Measurements from ENCODE around the gene CNOT6L. TPM values are rescaled to one million over a fixed set of nuclear protein-coding genes. Genes with fewer than 3 reads are reported as not detected.

CNOT6L gene
- total and polyA plus RNA-seq, 2 of the 4 experiments (the other 2 are of a cell fraction) = 3.5 to 21.1 TPM

- H2BK120ac ChIP-seq (ENCODE audit: low read depth, low read length) = no peak overlapping the region
- no peak overlapping the region for H3K56ac ChIP-seq (ENCODE audit: extremely low read depth, insufficient read depth, low read length)
- H3K27ac ChIP-seq (ENCODE audit: insufficient read depth, low read length) = no peak overlapping the region
- H3K79me1 ChIP-seq (ENCODE audit: low read depth in 1 of 2, low read length in 2 of 2) = no peaks in the 10 kb centered on the region
- H4K8ac ChIP-seq (ENCODE audit: low read depth in 2 of 2, low read length in 2 of 2) = no peak overlapping the region
- no peaks in the 10 kb centered on the region for H4K20me1 ChIP-seq (ENCODE audit: insufficient read depth, low read length)
- no peak for DNase-seq
- no peak overlapping the region for H3K9ac ChIP-seq (ENCODE audit: low read depth, low read length)
- no peak overlapping the region for H3K4me2 ChIP-seq (ENCODE audit: low read depth, low read length)
- no peak overlapping the region for H3K23ac ChIP-seq (ENCODE audit: low read depth, low read length)
- no peak overlapping the region for H4K5ac ChIP-seq (ENCODE audit: low read depth, low read length)
- no peak overlapping the region for H2BK5ac ChIP-seq (ENCODE audit: low read depth, low read length, poor library complexity, severe bottlenecking)
- ATAC-seq (ENCODE audit: low read depth) = no peak
- no peak overlapping the region for H2AK5ac ChIP-seq (ENCODE audit: low read depth, low read length)
- H3K27me3 ChIP-seq (ENCODE audit: control insufficient read depth, insufficient read depth, low read length) = no peaks in the 10 kb centered on the region
- H3K14ac ChIP-seq (replicated peaks; ENCODE audit: low read depth, low read length) = no peak overlapping the region
- dilution Hi-C loops (cut with HindIII; ENCODE audit: low sequenced_read_pairs, unreplicated experiment) = no loop called here
- intact Hi-C loops (cut with micrococcal nuclease) = no loop called here
- H2AFZ ChIP-seq (replicated peaks; ENCODE audit: low read length, poor library complexity) = no peak overlapping the region
- H2BK20ac ChIP-seq (ENCODE audit: low read depth, low read length) = no peak overlapping the region
- no TSS peak for BruUV-seq (replicated peaks)
- ChIA-PET POLR2A (ENCODE audit: unreplicated experiment) (no interaction called here), CTCF (no interaction called here)
- H2AK9ac ChIP-seq (replicated peaks; ENCODE audit: low read depth, low read length, poor library complexity) = no peak overlapping the region
- TF ChIP-seq CHD1 (IDR thresholded peaks at IDR 0.05; ENCODE audit: low read depth, low read length) (no peak), POLR2A (IDR thresholded peaks at IDR 0.05; ENCODE audit: low read depth, low read length) (no peak), MAZ (IDR thresholded peaks at IDR 0.05; ENCODE audit: borderline replicate concordance, low read depth, low read length) (no peak), MAFK (IDR thresholded peaks at IDR 0.05; ENCODE audit: low read depth, low read length) (no peak), RFX5 (IDR thresholded peaks at IDR 0.05; ENCODE audit: low read depth, low read length) (no peak), BHLHE40 (IDR thresholded peaks at IDR 0.05; ENCODE audit: low read depth, low read length) (no peak), RCOR1 (IDR thresholded peaks at IDR 0.05; ENCODE audit: insufficient replicate concordance, low read length) (no peak), FOS (IDR thresholded peaks at IDR 0.05; ENCODE audit: low read depth, low read length) (no peak), CTCF (conservative IDR thresholded peaks at IDR 0.05; ENCODE audit: low read depth, low read length) (no peak), RAD21 (IDR thresholded peaks at IDR 0.05; ENCODE audit: low read length) (no peak), NFE2L2 (IDR thresholded peaks at IDR 0.05; ENCODE audit: low read depth, low read length) (no peak), USF2 (IDR thresholded peaks at IDR 0.05; ENCODE audit: low read depth, low read length) (no peak), SMC3 (IDR thresholded peaks at IDR 0.05; ENCODE audit: low read depth, low read length) (no peak), MXI1 (IDR thresholded peaks at IDR 0.05; ENCODE audit: borderline replicate concordance, low read depth, low read length) (no peak), ELK1 (IDR thresholded peaks at IDR 0.05; ENCODE audit: borderline replicate concordance, low read depth, low read length) (no peak), CEBPB (IDR thresholded peaks at IDR 0.05; ENCODE audit: low read depth, low read length) (no peak)
- no CpG with 5 or more reads among the region's 1 CpG for WGBS, 2 experiments (ENCODE audit: extremely low coverage in 2 of 2, insufficient read length in 1 of 2)
- no peaks in the 10 kb centered on the region for H3K9me3 ChIP-seq (ENCODE audit: control insufficient read depth, insufficient read depth, low read length)
- in situ Hi-C loops (cut with MboI; ENCODE audit: low sequenced_read_pairs) = no loop called here
- H2BK15ac ChIP-seq (ENCODE audit: low read depth, low read length) = no peak overlapping the region
- no peak overlapping the region for H3K4me3 ChIP-seq (ENCODE audit: insufficient read depth, low read depth, low read length)
- H3K36me3 ChIP-seq (ENCODE audit: control insufficient read depth, insufficient read depth, low read length) = no peaks in the 10 kb centered on the region
- no peaks in the 10 kb centered on the region for H3K9me1 ChIP-seq (ENCODE audit: insufficient read depth, low read length)
- no peak overlapping the region for H3K18ac ChIP-seq (ENCODE audit: low read depth, low read length)
- H3K4ac ChIP-seq (ENCODE audit: low read depth, low read length) = no peak overlapping the region
- no peaks in the 10 kb centered on the region for H3K4me1 ChIP-seq (ENCODE audit: control insufficient read depth, insufficient read depth, low read length)
- H4K91ac ChIP-seq (ENCODE audit: insufficient read depth, low read depth, low read length) = no peak overlapping the region
Measured at GRCh38 chr4:77710059-77710458, 109.1 kb downstream of the CNOT6L start.
